HepG2 (cell line): Measurements from ENCODE around the gene SH2D2A. TPM values are rescaled to one million over a fixed set of nuclear protein-coding genes. Genes with fewer than 3 reads are reported as not detected.

Source experiments
- BCL6 ChIP-seq: IDR thresholded peaks from 2 replicates; pipeline ENCODE4 v1.6.1; 2016; ENCODE audit warnings: missing genetic modification reagents, missing compliant biosample characterization
- DR1 ChIP-seq: sonication (generic); formaldehyde crosslinking; IDR thresholded peaks from 2 replicates; pipeline ENCODE4 v1.8.0; 2021; ENCODE audit warnings: mild to moderate bottlenecking, missing genetic modification reagents, inconsistent platforms
- HNF4G ChIP-seq, 2 experiments: sonication (generic) in 1 of 2; formaldehyde crosslinking in 1 of 2; IDR thresholded peaks; 2 replicates each; pipeline versions ENCODE4 v1.4.0 to v1.6.1; 2011 to 2020; ENCODE audit warnings: borderline replicate concordance in 2 of 2, low read depth in 2 of 2, mild to moderate bottlenecking in 2 of 2, low read length in 1 of 2, missing genetic modification reagents in 1 of 2, moderate library complexity in 1 of 2
- JARID2 ChIP-seq: sonication (generic); formaldehyde crosslinking; IDR thresholded peaks from 2 replicates; pipeline ENCODE4 v1.8.1; 2023; ENCODE audit warnings: missing genetic modification reagents, inconsistent platforms; ENCODE audit not compliant: insufficient replicate concordance
- SOX5 ChIP-seq: IDR thresholded peaks from 2 replicates; pipeline ENCODE4 v1.6.1; 2016; ENCODE audit warnings: borderline replicate concordance
- TCF7 ChIP-seq: sonication (generic); IDR thresholded peaks from 2 replicates; pipeline ENCODE4 v1.6.1; 2016; ENCODE audit warnings: antibody characterized with exemption, low read depth
- ZNF737 ChIP-seq: sonication (generic); formaldehyde crosslinking; IDR thresholded peaks from 2 replicates; pipeline ENCODE4 v1.5.0; 2020; ENCODE audit warnings: missing genetic modification reagents, mild to moderate bottlenecking, borderline replicate concordance
- polyA plus RNA-seq, 8 experiments: library from polyadenylated mRNA; depleted of rRNA in 3 of 8; stranded (reverse) in 7 of 8; unstranded in 1 of 8; fragments of >200 nt; fragmentation: Illumina TruSeq in 4 of 8; extraction: Trizol in 4 of 8; gene quantifications; 2 replicates each; pipeline versions ENCODE4 v1.2.1 to v1.2.3, GENCODE V29; 2011 to 2016; ENCODE audit warnings: low read depth in 4 of 8, missing spikeins in 1 of 8, mixed read lengths in 1 of 8; ENCODE audit not compliant: insufficient read depth in 1 of 8
- total RNA-seq, 5 experiments: library from RNA; depleted of rRNA; stranded (reverse); fragments of >200 nt; fragmentation: Illumina TruSeq; extraction: Trizol; gene quantifications; 2 replicates each; pipeline ENCODE4 v1.2.3, GENCODE V29; 2016; ENCODE audit warnings: low read depth in 1 of 5
- TF ChIP-seq, protein P1 (sequence below), 2 experiments: sonication (generic) in 1 of 2; formaldehyde crosslinking in 1 of 2; IDR thresholded peaks; 2 replicates each; pipeline versions ENCODE4 v1.4.0 to v1.6.1; 2016 to 2020; ENCODE audit warnings: borderline replicate concordance in 1 of 2, low read depth in 1 of 2, mild to moderate bottlenecking in 1 of 2, missing genetic modification reagents in 1 of 2
- TF ChIP-seq, protein P2 (sequence below): sonication (generic); formaldehyde crosslinking; IDR thresholded peaks from 2 replicates; pipeline ENCODE4 v1.8.0; 2022; ENCODE audit warnings: missing genetic modification reagents, low read depth, mild to moderate bottlenecking, borderline replicate concordance
- TF ChIP-seq, protein P3 (sequence below), 2 experiments: sonication (generic) in 1 of 2; formaldehyde crosslinking in 1 of 2; IDR thresholded peaks; 2 replicates each; pipeline versions ENCODE4 v1.4.0 to v1.6.1; 2018 to 2020; ENCODE audit warnings: missing genetic modification reagents in 2 of 2, borderline replicate concordance in 1 of 2, low read depth in 1 of 2, mild to moderate bottlenecking in 1 of 2, missing biosample characterization in 1 of 2
- TF ChIP-seq, protein P4 (sequence below), 2 experiments: fragments of 450-650 bp in 1 of 2; sonication (generic) in 1 of 2; formaldehyde crosslinking in 1 of 2; IDR thresholded peaks; 2 replicates each; pipeline versions ENCODE4 v1.6.1 to v1.8.0; 2016 to 2022; ENCODE audit warnings: antibody characterized with exemption in 1 of 2, mild to moderate bottlenecking in 1 of 2, missing genetic modification reagents in 1 of 2

SH2D2A gene
- total and polyA plus RNA-seq, 2 of the 13 experiments (the other 11 are each of a cell fraction or from before 2014, with no cell fraction given) = 0.57 to 0.73 TPM

DNA sequence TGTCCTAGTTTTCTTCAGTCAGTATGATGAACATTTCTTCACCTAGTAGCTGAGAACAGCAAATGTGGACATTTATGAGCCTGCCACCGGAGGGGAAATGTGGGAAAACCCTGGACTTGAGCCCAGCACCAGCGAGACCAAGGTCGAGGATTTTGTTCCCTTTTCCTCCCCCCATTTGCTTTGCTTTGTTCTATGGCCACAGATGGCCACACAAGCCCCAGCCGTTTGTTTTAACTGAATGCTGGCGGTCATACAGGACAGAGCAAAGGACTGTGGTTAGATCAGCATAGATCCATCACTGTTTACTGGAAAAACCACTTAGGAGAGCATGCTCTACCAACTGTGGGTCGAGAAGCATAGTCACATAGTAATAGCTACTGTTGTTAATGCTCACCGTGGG lies 20.9 kb downstream of the SH2D2A start (continued):
- TF ChIP-seq, protein P1, sequence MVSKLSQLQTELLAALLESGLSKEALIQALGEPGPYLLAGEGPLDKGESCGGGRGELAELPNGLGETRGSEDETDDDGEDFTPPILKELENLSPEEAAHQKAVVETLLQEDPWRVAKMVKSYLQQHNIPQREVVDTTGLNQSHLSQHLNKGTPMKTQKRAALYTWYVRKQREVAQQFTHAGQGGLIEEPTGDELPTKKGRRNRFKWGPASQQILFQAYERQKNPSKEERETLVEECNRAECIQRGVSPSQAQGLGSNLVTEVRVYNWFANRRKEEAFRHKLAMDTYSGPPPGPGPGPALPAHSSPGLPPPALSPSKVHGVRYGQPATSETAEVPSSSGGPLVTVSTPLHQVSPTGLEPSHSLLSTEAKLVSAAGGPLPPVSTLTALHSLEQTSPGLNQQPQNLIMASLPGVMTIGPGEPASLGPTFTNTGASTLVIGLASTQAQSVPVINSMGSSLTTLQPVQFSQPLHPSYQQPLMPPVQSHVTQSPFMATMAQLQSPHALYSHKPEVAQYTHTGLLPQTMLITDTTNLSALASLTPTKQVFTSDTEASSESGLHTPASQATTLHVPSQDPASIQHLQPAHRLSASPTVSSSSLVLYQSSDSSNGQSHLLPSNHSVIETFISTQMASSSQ (IDR thresholded peaks at IDR 0.05; ENCODE audit: low read depth) = peak; percentile 25; the same call in 1 of the 2 replicates
- TF ChIP-seq, protein P1 (CRISPR knock-in tag; IDR thresholded peaks at IDR 0.05; ENCODE audit: borderline replicate concordance) = no peak
- peak; percentile 97 for TF ChIP-seq SOX5 (CRISPR knock-in tag)
- peak; percentile 62 for TF ChIP-seq TCF7
- TF ChIP-seq, protein P2, sequence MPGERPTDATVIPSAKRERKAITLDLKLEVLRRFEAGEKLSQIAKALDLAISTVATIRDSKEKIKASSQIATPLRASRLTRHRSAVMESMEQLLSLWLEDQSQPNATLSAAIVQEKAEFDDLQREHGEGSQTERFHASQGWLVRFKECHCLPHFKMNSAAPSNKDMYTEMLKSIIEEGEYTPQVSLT (CRISPR knock-in tag) = no peak
- TF ChIP-seq, protein P3, sequence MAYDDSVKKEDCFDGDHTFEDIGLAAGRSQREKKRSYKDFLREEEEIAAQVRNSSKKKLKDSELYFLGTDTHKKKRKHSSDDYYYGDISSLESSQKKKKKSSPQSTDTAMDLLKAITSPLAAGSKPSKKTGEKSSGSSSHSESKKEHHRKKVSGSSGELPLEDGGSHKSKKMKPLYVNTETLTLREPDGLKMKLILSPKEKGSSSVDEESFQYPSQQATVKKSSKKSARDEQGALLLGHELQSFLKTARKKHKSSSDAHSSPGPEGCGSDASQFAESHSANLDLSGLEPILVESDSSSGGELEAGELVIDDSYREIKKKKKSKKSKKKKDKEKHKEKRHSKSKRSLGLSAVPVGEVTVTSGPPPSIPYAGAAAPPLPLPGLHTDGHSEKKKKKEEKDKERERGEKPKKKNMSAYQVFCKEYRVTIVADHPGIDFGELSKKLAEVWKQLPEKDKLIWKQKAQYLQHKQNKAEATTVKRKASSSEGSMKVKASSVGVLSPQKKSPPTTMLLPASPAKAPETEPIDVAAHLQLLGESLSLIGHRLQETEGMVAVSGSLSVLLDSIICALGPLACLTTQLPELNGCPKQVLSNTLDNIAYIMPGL (CRISPR knock-in tag; IDR thresholded peaks at IDR 0.05; ENCODE audit: borderline replicate concordance in 1 of 2, low read depth in 1 of 2) = 0 out of 4 replicates have a peak, but pooled peaks of 1 of the 2 experiments have one; percentile 18
- TF ChIP-seq ZNF737 = no peak
- TF ChIP-seq, protein P4, sequence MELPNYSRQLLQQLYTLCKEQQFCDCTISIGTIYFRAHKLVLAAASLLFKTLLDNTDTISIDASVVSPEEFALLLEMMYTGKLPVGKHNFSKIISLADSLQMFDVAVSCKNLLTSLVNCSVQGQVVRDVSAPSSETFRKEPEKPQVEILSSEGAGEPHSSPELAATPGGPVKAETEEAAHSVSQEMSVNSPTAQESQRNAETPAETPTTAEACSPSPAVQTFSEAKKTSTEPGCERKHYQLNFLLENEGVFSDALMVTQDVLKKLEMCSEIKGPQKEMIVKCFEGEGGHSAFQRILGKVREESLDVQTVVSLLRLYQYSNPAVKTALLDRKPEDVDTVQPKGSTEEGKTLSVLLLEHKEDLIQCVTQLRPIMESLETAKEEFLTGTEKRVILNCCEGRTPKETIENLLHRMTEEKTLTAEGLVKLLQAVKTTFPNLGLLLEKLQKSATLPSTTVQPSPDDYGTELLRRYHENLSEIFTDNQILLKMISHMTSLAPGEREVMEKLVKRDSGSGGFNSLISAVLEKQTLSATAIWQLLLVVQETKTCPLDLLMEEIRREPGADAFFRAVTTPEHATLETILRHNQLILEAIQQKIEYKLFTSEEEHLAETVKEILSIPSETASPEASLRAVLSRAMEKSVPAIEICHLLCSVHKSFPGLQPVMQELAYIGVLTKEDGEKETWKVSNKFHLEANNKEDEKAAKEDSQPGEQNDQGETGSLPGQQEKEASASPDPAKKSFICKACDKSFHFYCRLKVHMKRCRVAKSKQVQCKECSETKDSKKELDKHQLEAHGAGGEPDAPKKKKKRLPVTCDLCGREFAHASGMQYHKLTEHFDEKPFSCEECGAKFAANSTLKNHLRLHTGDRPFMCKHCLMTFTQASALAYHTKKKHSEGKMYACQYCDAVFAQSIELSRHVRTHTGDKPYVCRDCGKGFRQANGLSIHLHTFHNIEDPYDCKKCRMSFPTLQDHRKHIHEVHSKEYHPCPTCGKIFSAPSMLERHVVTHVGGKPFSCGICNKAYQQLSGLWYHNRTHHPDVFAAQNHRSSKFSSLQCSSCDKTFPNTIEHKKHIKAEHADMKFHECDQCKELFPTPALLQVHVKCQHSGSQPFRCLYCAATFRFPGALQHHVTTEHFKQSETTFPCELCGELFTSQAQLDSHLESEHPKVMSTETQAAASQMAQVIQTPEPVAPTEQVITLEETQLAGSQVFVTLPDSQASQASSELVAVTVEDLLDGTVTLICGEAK (IDR thresholded peaks at IDR 0.05) = no peak
- TF ChIP-seq, protein P4 (CRISPR knock-in tag; IDR thresholded peaks at IDR 0.05) = peak; percentile 31; the same call in 1 of the 2 replicates
- peak; percentile 44; the same call in 1 of the 2 replicates for TF ChIP-seq HNF4G (IDR thresholded peaks at IDR 0.05; ENCODE audit: borderline replicate concordance, low read depth, low read length)
- TF ChIP-seq HNF4G (CRISPR knock-in tag; IDR thresholded peaks at IDR 0.05; ENCODE audit: borderline replicate concordance, low read depth) = no peak
- peak; percentile 47; the same call in 1 of the 2 replicates for TF ChIP-seq BCL6 (CRISPR knock-in tag)
- TF ChIP-seq DR1 (CRISPR knock-in tag) = no peak
- TF ChIP-seq JARID2 (CRISPR knock-in tag) = no peak
